Activated T-helper 2 cell treated with anti-CD3 and anti-CD28 coated beads, Interferon-gamma antibody, Interleukin-2, Interleukin-4, amounts not matched to agents 10 μg/mL and 5 μg/mL and 100 μg/mL, durations not matched to agents 14 hours and 24 hours and 36 hours (primary cell): Measurements from ENCODE around the gene RAPSN. TPM values are rescaled to one million over a fixed set of nuclear protein-coding genes. Genes with fewer than 3 reads are reported as not detected.

Source experiments
- DNase-seq: peaks from one replicate; pipeline ENCODE4 v3.0.0; 2021; ENCODE audit warnings: low spot score
- H3K27ac Mint-ChIP-seq: one replicate; pipeline ENCODE4 v1.8.0; 2021; ENCODE audit warnings: mixed read lengths
- H3K27me3 Mint-ChIP-seq: one replicate; pipeline ENCODE4 v1.8.0; 2021; ENCODE audit warnings: low read depth, mixed read lengths
- H3K36me3 Mint-ChIP-seq: one replicate; pipeline ENCODE4 v1.8.0; 2021; ENCODE audit warnings: low read depth, mixed read lengths
- H3K4me1 Mint-ChIP-seq: one replicate; pipeline ENCODE4 v1.8.0; 2021; ENCODE audit warnings: low read depth, mixed read lengths
- H3K4me3 Mint-ChIP-seq: one replicate; pipeline ENCODE4 v1.8.0; 2021; ENCODE audit warnings: low read depth, mild to moderate bottlenecking, moderate library complexity, mixed read lengths
- H3K9me3 Mint-ChIP-seq: one replicate; pipeline ENCODE4 v1.8.0; 2021; ENCODE audit warnings: mixed read lengths
- intact Hi-C: fragments of 100-400 bp; cut with micrococcal nuclease; formaldehyde crosslinking; loops from one replicate; pipeline ENCODE4 v1.15.1; 2023
- total RNA-seq: library from RNA; stranded (reverse); gene quantifications from 2 replicates; pipeline ENCODE4 v1.2.3, GENCODE V29; 2022

Gene RAPSN
- 0.18 and 1.3 TPM in 2 replicates for total RNA-seq

DNA sequence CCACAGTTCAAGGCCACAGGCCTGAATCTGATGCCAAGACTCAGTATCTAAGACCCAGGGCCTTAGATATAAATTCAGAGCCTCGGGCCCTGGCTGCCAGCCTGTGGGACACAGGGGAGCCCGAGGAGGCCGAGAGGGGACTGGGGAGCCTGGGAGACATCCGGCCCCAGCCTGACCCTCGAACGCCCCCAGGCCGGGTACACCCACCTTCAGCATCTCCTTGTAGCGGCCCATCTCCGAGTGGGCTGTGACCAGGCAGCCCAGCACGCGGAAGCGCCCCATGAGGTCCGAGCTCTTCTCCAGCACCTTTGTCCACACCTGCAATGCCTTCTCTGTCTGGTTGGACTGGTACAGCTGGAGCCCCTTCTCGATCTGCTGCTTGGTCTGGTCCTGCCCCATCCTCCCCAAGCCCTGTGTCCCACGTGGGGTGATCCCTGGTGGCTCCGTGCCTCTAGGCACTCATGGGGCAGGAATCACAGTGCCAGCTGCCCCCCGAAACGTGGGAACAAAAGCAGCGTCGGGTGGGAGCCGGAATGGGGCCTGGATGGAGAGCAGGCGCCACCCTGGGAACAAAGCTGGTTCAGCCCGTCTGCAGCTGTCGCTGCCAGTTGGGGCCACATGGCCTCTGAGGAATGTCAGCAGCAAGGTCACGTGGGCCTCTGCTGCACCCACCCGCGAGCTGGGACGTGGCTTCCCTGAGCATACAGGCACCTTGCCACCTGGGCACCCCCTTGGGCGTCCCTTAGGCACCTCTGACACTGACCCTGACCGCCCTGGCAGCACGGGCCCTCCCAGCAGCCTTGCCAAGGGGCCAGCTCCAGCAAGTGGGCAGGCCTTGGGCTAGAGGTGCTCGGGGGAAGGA, at the start of gene RAPSN:
RAPSN (minus strand) TSS at position 571 of the 862 bp plus-strand sequence; CDS start at position 399, 172 bp downstream.
- Mint-ChIP-seq H3K27ac (no peak within 1 kb of the TSS), H3K36me3 (no peaks in the 10 kb centered on the region), H3K4me1 (no peaks in the 10 kb centered on the region), H3K9me3 (no peaks in the 10 kb centered on the region), H3K4me3 (no peak within 1 kb of the TSS), H3K27me3 (no peaks in the 10 kb centered on the region)
- DNase-seq: no peak
- intact Hi-C loops: no loop called here

DNA sequence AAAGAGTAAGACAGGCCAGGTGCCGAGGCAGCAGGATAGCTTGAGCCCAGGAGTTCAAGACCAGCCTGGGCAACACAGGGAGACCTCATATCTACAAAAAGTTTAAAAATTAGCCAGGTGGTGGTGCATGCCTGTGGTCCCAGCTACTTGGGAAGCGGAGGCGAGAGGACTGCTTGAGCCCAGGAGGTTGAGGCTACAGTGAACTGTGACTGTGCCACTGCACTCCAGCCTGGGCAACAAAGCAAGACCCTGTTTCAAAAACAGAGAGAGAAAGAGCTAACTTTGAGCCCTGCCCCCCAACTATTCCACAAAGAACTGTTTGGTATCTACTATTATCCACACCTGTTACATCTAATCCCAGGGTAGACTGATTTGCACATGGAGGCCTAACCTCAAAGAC, 49.2 kb upstream of the RAPSN start:
- peaks cover 45% of the 10 kb centered on the region for H3K36me3 Mint-ChIP-seq
- intact Hi-C loops: no loop called here
- DNase-seq: no peak
- no peaks in the 10 kb centered on the region for H3K27me3 Mint-ChIP-seq
- peaks cover 29% of the 10 kb centered on the region for H3K4me1 Mint-ChIP-seq
- no peak overlapping the region for H3K27ac Mint-ChIP-seq
- no peaks in the 10 kb centered on the region for H3K9me3 Mint-ChIP-seq
- H3K4me3 Mint-ChIP-seq: no peak overlapping the region

DNA sequence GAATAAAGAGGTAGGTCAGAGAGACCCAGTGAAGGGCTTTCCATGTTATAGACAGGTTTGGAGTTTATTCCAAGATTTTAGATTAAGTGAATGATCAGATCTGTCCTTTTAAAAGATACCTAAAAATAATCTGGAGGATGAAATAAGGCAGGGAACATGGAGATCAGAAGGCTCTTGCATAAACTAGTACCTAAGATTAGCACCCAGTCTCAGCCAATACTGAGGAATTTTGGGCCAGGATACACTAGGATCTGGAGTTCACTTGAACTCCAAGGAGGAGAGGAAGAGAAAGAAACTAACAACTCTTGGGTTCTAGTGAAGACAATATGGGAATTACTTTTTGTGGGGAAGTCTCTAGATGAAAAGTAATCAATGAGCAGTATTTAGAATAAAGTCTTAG, 47.9 kb upstream of the RAPSN start:
- H3K4me3 Mint-ChIP-seq: no peak overlapping the region
- no peaks in the 10 kb centered on the region for H3K27me3 Mint-ChIP-seq

DNA sequence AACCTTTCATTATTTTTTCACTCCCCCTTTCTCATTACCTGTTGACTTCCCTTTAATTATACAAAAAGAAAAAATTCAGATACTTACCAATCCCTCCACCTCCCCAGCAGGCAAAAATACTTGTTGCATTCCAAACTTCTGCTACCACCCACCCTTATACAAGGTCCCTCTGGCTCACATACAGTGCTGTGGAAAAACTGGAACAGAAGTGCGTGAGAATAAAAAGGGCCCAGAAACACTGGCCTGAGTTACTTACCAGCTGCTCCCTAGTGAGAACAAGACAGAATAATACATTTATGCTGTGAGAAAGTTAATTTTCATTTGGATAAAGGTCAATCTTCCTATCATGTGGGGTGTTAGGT, 46.9 kb upstream of the RAPSN start:
- intact Hi-C loops: no loop called here
- Mint-ChIP-seq H3K27me3 (no peaks in the 10 kb centered on the region), H3K4me3 (no peak overlapping the region), H3K9me3 (no peaks in the 10 kb centered on the region), H3K27ac (no peak overlapping the region), H3K4me1 (peaks cover 20% of the 10 kb centered on the region), H3K36me3 (peaks cover 43% of the 10 kb centered on the region)
- DNase-seq: no peak

More for the DNA sequence above, 47.9 kb upstream of the RAPSN start:
- Mint-ChIP-seq H3K27ac (no peak overlapping the region), H3K4me1 (peaks cover 23% of the 10 kb centered on the region), H3K36me3 (peaks cover 41% of the 10 kb centered on the region), H3K9me3 (no peaks in the 10 kb centered on the region)
- intact Hi-C loops: no loop called here
- no peak for DNase-seq

DNA sequence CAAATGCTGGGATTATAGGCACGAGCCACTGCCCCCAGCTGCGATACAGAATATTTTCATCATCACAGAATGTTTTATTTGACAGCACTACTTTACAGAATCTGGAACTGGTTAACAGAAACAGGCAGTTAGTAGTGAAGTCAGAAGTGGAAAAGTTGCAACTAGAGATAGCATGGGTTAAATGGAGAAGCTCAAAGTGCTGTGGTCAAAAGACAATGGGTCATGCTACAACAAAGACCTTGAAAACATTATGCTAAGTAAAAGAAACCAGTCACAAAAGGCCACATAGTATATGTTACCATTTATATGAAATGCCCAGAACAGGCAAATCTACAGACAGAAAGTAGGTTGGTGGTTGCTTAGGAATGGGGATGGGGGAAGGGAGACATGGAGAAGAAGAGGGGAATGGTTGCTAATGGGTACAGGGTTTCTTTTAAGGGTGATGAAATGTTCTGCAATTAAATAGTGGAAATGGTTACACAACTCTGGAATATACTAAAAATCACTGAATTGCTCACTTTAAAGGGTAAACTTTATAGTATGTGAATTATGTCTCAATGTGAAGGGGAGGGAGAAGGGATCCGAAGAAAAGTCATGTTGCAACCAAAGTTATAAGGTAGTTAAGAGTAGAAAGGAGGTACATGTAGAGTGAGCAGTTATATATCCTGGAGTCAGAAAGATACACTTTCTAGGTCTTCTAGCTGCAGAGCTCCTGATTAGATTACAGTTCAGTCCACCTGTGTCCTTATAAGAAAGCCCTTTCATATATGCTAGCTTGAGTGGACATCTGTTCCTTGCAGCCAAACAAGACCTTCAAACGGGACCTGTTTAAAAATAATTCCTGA, 46.3 kb upstream of the RAPSN start:
- peaks cover 38% of the 10 kb centered on the region for H3K36me3 Mint-ChIP-seq
- DNase-seq: no peak
- H3K27me3 Mint-ChIP-seq: no peaks in the 10 kb centered on the region
- H3K4me3 Mint-ChIP-seq: no peak overlapping the region
- no peak overlapping the region for H3K27ac Mint-ChIP-seq
- no peaks in the 10 kb centered on the region for H3K9me3 Mint-ChIP-seq
- peaks cover 14% of the 10 kb centered on the region for H3K4me1 Mint-ChIP-seq
- intact Hi-C loops: no loop called here

DNA sequence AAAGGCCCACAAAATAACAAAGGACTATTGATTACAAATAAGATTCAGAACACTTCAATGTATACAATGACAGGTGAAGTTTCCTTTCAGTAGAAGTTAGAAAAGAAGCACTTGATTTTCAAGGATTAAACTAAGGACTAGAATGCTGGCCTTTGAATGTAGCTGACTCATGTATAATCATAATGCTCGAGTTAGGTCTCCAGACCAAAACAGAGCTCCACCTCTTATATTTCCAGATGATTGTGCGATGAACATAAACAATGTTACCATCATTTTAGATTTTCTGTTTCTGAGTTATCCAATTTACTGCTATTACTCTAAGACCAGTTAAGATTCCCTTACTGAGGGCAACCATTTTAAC, 40.4 kb upstream of the RAPSN start:
- Mint-ChIP-seq H3K27ac (peak overlapping the region; percentile 40), H3K36me3 (peaks cover 59% of the 10 kb centered on the region), H3K4me1 (peaks cover 16% of the 10 kb centered on the region), H3K9me3 (no peaks in the 10 kb centered on the region), H3K4me3 (no peak overlapping the region), H3K27me3 (no peaks in the 10 kb centered on the region)
- intact Hi-C loops: no loop called here
- no peak for DNase-seq

DNA sequence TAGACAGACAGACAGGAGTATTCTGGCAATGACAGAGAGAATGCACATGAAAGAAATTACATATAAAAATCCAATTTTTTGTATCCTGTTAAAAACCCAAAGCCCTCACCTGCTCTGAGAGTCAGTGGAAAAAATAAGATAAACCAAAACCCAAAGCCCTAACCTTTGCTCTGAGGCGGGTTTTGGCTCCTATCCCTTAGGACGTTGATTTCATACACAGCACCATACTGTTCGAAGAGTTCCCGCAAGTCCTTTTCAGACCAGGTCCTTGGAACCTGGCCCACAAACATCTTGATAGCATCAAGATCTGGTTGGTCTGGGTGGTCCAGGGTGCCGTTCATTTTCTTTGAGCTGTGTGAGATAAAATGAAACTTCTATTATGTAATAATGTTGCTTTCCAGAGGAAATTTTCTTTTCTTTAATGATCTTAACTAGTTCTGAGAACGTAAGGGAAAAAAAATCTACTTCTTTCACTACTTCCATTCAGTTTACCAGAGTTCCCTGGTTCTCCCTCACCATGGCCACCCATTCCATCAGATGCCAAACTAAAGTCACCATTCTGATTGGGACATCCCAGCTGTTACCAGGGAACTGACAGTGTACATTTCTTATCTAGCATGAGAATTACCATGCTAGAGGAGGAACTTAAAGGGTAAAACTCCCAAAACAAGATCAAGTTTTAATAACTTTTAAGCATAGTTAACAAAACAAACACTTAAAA, 39.9 kb upstream of the RAPSN start:
- Mint-ChIP-seq H3K27me3 (no peaks in the 10 kb centered on the region), H3K36me3 (peaks cover 59% of the 10 kb centered on the region), H3K27ac (peak overlapping the region; percentile 40)

DNA sequence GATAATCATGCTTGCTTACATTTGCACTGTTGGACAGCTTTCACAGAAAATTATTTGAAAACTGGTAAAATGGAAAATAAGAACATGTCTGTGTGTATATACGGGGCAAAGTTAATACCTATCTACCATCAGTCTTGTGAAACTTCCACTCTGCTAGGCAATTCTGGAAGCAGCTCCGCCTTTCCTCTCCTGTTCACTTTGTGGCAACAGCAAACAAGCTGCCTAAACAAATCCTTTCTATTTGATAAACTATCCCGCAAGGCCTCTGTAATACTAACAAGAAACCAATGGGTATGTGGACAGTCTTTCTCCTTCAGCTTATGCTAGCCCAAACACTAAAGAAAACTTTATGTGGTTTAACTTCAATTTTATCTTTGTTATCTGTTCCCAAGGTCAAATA, 39.2 kb upstream of the RAPSN start:
- H3K27me3 Mint-ChIP-seq: no peaks in the 10 kb centered on the region
- intact Hi-C loops: no loop called here
- DNase-seq: no peak
- H3K9me3 Mint-ChIP-seq: no peaks in the 10 kb centered on the region
- no peak overlapping the region for H3K4me3 Mint-ChIP-seq
- no peak overlapping the region for H3K27ac Mint-ChIP-seq
- peaks cover 14% of the 10 kb centered on the region for H3K4me1 Mint-ChIP-seq
- H3K36me3 Mint-ChIP-seq: peaks cover 61% of the 10 kb centered on the region

More for the DNA sequence above, 39.9 kb upstream of the RAPSN start:
- DNase-seq: no peak
- intact Hi-C loops: no loop called here
- peaks cover 14% of the 10 kb centered on the region for H3K4me1 Mint-ChIP-seq
- H3K9me3 Mint-ChIP-seq: no peaks in the 10 kb centered on the region
- no peak overlapping the region for H3K4me3 Mint-ChIP-seq

DNA sequence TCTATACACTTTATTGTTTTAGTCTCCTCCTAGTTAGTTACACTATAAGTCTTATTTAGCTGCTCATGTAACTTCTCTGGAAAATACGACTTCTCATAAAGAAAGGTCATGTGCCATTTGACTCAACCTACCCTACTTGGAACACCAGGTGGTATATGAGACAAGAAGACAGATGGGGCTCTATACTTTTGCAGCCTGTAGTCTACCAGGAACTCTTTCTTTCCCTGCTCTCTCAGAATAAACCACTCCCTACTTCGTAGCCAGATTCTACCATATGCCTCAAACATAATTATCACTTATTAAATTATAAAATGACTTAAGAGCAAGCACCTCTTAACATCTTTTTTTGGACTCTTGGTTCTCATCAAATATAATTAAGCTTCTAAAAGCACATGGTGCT, 38.5 kb upstream of the RAPSN start:
- peaks cover 62% of the 10 kb centered on the region for H3K36me3 Mint-ChIP-seq
- peak overlapping the region; percentile 40 for H3K27ac Mint-ChIP-seq

DNA sequence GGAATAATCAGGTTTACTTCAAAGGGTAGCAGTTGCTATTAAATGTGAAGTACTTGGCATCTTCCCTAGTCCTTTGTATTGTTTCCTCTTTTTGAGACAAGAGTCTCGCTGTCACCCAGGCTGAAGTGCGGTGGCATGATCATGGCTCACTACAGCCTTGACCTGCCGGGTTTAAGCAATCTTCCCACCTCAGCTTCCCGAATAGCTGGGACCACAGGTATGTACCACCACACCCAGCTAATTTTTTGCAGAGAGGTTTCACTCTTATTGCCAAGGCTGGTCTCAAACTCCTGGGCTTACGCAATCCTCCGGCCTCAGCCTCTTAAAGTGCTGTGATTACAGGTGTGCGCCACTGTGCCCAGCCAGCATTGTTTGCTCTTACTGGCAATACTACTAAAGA, 36.2 kb upstream of the RAPSN start:
- intact Hi-C loops: no loop called here
- DNase-seq: no peak
- H3K4me3 Mint-ChIP-seq: no peak overlapping the region
- no peak overlapping the region for H3K27ac Mint-ChIP-seq
- no peaks in the 10 kb centered on the region for H3K9me3 Mint-ChIP-seq
- H3K36me3 Mint-ChIP-seq: peaks cover 71% of the 10 kb centered on the region
- no peaks in the 10 kb centered on the region for H3K27me3 Mint-ChIP-seq
- H3K4me1 Mint-ChIP-seq: peaks cover 15% of the 10 kb centered on the region

More for the DNA sequence above, 38.5 kb upstream of the RAPSN start:
- Mint-ChIP-seq H3K27me3 (no peaks in the 10 kb centered on the region), H3K4me1 (peaks cover 14% of the 10 kb centered on the region), H3K4me3 (no peak overlapping the region), H3K9me3 (no peaks in the 10 kb centered on the region)
- DNase-seq: no peak
- intact Hi-C loops: no loop called here

DNA sequence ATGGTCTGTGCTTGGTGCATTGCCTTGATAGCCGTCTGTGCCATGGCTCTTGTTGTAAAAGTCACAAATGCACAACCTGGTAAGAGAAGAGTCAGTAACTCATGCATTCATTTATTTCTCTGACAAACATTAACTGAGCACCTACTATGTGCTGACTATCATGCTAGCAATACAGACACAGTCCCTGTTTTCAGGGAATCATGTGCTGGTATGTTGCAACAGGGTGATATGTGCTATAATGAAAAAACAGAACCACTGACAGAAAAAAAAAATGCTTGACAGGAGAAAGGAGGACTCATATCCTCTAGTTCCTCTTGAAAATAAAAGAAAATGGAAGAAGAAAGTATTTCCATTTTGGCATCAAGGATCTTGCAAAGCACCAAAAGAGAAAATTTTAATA, 34.5 kb upstream of the RAPSN start:
- Mint-ChIP-seq H3K9me3 (no peaks in the 10 kb centered on the region), H3K4me3 (no peak overlapping the region), H3K4me1 (peaks cover 13% of the 10 kb centered on the region), H3K27ac (no peak overlapping the region), H3K36me3 (peaks cover 80% of the 10 kb centered on the region), H3K27me3 (no peaks in the 10 kb centered on the region)
- intact Hi-C loops: no loop called here
- no peak for DNase-seq

DNA sequence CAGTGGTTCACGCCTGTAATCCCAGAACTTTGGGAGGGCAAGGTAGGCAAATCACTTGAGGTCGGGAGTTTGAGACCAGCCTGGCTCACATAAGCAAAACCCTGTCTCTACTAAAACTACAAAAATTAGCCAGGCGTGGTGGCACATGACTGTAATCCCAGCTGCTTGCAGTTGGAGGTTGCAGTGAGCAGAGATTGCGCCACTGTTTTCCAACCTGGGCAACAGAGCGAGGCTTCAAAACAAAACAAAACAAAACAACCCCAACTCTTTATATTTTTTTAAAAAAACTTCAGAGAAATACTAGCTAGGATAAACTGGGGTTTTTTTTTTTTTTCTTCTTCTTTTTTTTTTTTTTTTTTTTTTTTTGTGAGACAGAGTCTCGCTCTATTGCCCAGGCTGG, 31.8 kb upstream of the RAPSN start:
- H3K4me1 Mint-ChIP-seq: peaks cover 13% of the 10 kb centered on the region
- no peaks in the 10 kb centered on the region for H3K27me3 Mint-ChIP-seq
- intact Hi-C loops: no loop called here
- peaks cover 76% of the 10 kb centered on the region for H3K36me3 Mint-ChIP-seq
- H3K9me3 Mint-ChIP-seq: no peaks in the 10 kb centered on the region
- no peak overlapping the region for H3K27ac Mint-ChIP-seq
- H3K4me3 Mint-ChIP-seq: no peak overlapping the region
- no peak for DNase-seq
